ENCODE results near the gene KCMF1.

KCMF1 gene

GRCh38 chr2:84931384-84931821, 39.6 kb upstream of the KCMF1 start:
- TF ChIP-seq ZFX (IDR thresholded peaks at IDR 0.05), result no peak
- no peak for TF ChIP-seq CTCF (conservative IDR thresholded peaks at IDR 0.05)

GRCh38 chr2:84938194-84938879, 32.6 kb upstream of the KCMF1 start:
- H3K27ac ChIP-seq, result no peak overlapping the region
- TF ChIP-seq ZFX (IDR thresholded peaks at IDR 0.05), result no peak
- no peak for TF ChIP-seq CTCF (conservative IDR thresholded peaks at IDR 0.05)

More at GRCh38 chr2:84931384-84931821, 39.6 kb upstream of the KCMF1 start:
- no peak overlapping the region for H3K27ac ChIP-seq

- no peak overlapping the region for H3K27ac ChIP-seq
- TF ChIP-seq ZFX (IDR thresholded peaks at IDR 0.05), result no peak
- no peak for TF ChIP-seq CTCF (conservative IDR thresholded peaks at IDR 0.05)
Observed at GRCh38 chr2:84939426-84940087, 31.4 kb upstream of the KCMF1 start.

GRCh38 chr2:84940088-84940470, 30.9 kb upstream of the KCMF1 start:
- no peak overlapping the region for H3K27ac ChIP-seq
- TF ChIP-seq CTCF (conservative IDR thresholded peaks at IDR 0.05) (no peak), ZFX (IDR thresholded peaks at IDR 0.05) (no peak)

GRCh38 chr2:84940831-84941412, 30.0 kb upstream of the KCMF1 start:
- no peak overlapping the region for H3K27ac ChIP-seq
- TF ChIP-seq CTCF (conservative IDR thresholded peaks at IDR 0.05), result no peak
- TF ChIP-seq ZFX (IDR thresholded peaks at IDR 0.05), result no peak

GRCh38 chr2:84942166-84942565, 28.8 kb upstream of the KCMF1 start:
- TF ChIP-seq ZFX (IDR thresholded peaks at IDR 0.05), result no peak
- no peak for TF ChIP-seq CTCF (conservative IDR thresholded peaks at IDR 0.05)
- H3K27ac ChIP-seq, result no peak overlapping the region

GRCh38 chr2:84942964-84943421, 28.0 kb upstream of the KCMF1 start:
- TF ChIP-seq CTCF (conservative IDR thresholded peaks at IDR 0.05) (no peak), ZFX (IDR thresholded peaks at IDR 0.05) (no peak)
- H3K27ac ChIP-seq, result no peak overlapping the region

Data from C4-2B (cell line).